Large intestine (tissue), 3 donors: ENCODE data around the gene MERTK. TPM values are rescaled to one million over a fixed set of nuclear protein-coding genes. Genes with fewer than 3 reads are reported as not detected.

Source experiments
- DNase-seq, 2 donors: peaks; one replicate each; pipeline versions ENCODE4 v3.0.0 to v3.0.0-alpha.2; 2013
- H3K27ac ChIP-seq: one replicate; pipeline ENCODE4 v1.5.1; 2013; ENCODE audit warnings: low read length
- H3K27me3 ChIP-seq: 2 replicates; pipeline ENCODE4 v1.6.1; 2013; ENCODE audit warnings: low read length; ENCODE audit not compliant: control insufficient read depth, insufficient read depth
- H3K36me3 ChIP-seq: 2 replicates; pipeline ENCODE4 v1.6.1; 2013; ENCODE audit warnings: low read length; ENCODE audit not compliant: control insufficient read depth, insufficient read depth
- H3K4me1 ChIP-seq: one replicate; pipeline ENCODE4 v1.6.1; 2013; ENCODE audit warnings: low read length; ENCODE audit not compliant: control insufficient read depth, insufficient read depth
- H3K4me3 ChIP-seq: one replicate; pipeline ENCODE4 v1.5.1; 2013; ENCODE audit warnings: low read length
- H3K9me3 ChIP-seq: one replicate; pipeline ENCODE4 v1.6.1; 2013; ENCODE audit warnings: mild to moderate bottlenecking, low read depth, low read length, moderate library complexity; ENCODE audit not compliant: control insufficient read depth
- WGBS: methylation state at CpG from one replicate; pipeline ENCODE4 v1.1.5; 2013; ENCODE audit warnings: low lambda C conversion rate; ENCODE audit not compliant: insufficient coverage; 5-methylcytosine and 5-hydroxymethylcytosine counted together
- polyA plus RNA-seq: library from polyadenylated mRNA; unstranded; fragments of 120-200 nt; gene quantifications from one replicate; pipeline ENCODE4 v1.2.1, GENCODE V29; 2013

Gene MERTK
- polyA plus RNA-seq, 1 donor, result 8.7 TPM

- Histone ChIP-seq H3K9me3 (no peaks in the 10 kb centered on the region), H3K4me1 (no peaks in the 10 kb centered on the region), H3K36me3 (peaks cover 36% of the 10 kb centered on the region), H3K27me3 (no peaks in the 10 kb centered on the region), H3K27ac (no peak overlapping the region), H3K4me3 (no peak overlapping the region)
- no CpG with 5 or more reads among the region's 3 CpGs for WGBS
- DNase-seq, result no peak
These were observed 175.5 kb downstream of the MERTK start for GRCh38 chr2:112073875-112074274.

- Histone ChIP-seq H3K36me3 (peaks cover 30% of the 10 kb centered on the region), H3K27ac (no peak overlapping the region), H3K4me1 (no peaks in the 10 kb centered on the region), H3K4me3 (no peak overlapping the region), H3K27me3 (no peaks in the 10 kb centered on the region), H3K9me3 (no peaks in the 10 kb centered on the region)
- WGBS, result 100% methylated on average over 1 of the region's 1 CpG
- DNase-seq, result no peak
These were observed 176.1 kb downstream of the MERTK start for GRCh38 chr2:112074506-112074905.

GRCh38 chr2:112075490-112076260 is 177.3 kb downstream of the MERTK start:
- Histone ChIP-seq H3K4me1 (no peaks in the 10 kb centered on the region), H3K27ac (no peak overlapping the region), H3K9me3 (no peaks in the 10 kb centered on the region), H3K27me3 (no peaks in the 10 kb centered on the region), H3K4me3 (no peak overlapping the region), H3K36me3 (peaks cover 28% of the 10 kb centered on the region)
- DNase-seq, result no peak
- 96% methylated on average over 4 of the region's 8 CpGs for WGBS

GRCh38 chr2:112077814-112078213 is 179.4 kb downstream of the MERTK start:
- no CpG with 5 or more reads among the region's 1 CpG for WGBS
- Histone ChIP-seq H3K9me3 (no peaks in the 10 kb centered on the region), H3K36me3 (peaks cover 45% of the 10 kb centered on the region), H3K4me3 (no peak overlapping the region), H3K27me3 (no peaks in the 10 kb centered on the region), H3K4me1 (no peaks in the 10 kb centered on the region), H3K27ac (no peak overlapping the region)
- no peak for DNase-seq

Other genes starting within 250 kb of the MERTK start
- 22.8 TPM for gene ANAPC1, start 14.4 kb upstream of the MERTK start, polyA plus RNA-seq
- gene TMEM87B, start 156.7 kb downstream of the MERTK start, polyA plus RNA-seq, result 37.5 TPM
- gene FBLN7, start 239.8 kb downstream of the MERTK start, polyA plus RNA-seq, result 1.7 TPM